Measurements from ENCODE around the gene C17orf67.

- TF ChIP-seq CTCF (IDR thresholded peaks at IDR 0.05; ENCODE audit: low read depth, low read length, poor library complexity, severe bottlenecking) (no peak), EZH2phosphoT487 (IDR thresholded peaks at IDR 0.05; ENCODE audit: borderline replicate concordance, low read length) (no peak)
Observed at GRCh38 chr17:56756536-56756935, 77.2 kb downstream of the C17orf67 start.

Measured in DOHH2 (cell line).